Breast epithelium (tissue), 3 donors: ENCODE data around the gene EMILIN2.

Experiments used
- CTCF ChIP-seq, 3 donors: fragments of 450-650 bp; IDR thresholded peaks; one replicate each; pipeline ENCODE4 v1.5.1; 2016 to 2017; ENCODE audit warnings: antibody characterized with exemption in 3 of 3, mild to moderate bottlenecking in 3 of 3, moderate library complexity in 3 of 3
- POLR2A ChIP-seq: fragments of 450-650 bp; IDR thresholded peaks from one replicate; pipeline ENCODE4 v1.6.1; 2016; ENCODE audit warnings: antibody characterized with exemption, mild to moderate bottlenecking, moderate library complexity
- POLR2AphosphoS5 ChIP-seq, 3 donors: sonication (generic); formaldehyde crosslinking; IDR thresholded peaks; one replicate each; pipeline ENCODE4 v1.6.1; 2017; ENCODE audit warnings: antibody characterized with exemption in 3 of 3

DNA sequence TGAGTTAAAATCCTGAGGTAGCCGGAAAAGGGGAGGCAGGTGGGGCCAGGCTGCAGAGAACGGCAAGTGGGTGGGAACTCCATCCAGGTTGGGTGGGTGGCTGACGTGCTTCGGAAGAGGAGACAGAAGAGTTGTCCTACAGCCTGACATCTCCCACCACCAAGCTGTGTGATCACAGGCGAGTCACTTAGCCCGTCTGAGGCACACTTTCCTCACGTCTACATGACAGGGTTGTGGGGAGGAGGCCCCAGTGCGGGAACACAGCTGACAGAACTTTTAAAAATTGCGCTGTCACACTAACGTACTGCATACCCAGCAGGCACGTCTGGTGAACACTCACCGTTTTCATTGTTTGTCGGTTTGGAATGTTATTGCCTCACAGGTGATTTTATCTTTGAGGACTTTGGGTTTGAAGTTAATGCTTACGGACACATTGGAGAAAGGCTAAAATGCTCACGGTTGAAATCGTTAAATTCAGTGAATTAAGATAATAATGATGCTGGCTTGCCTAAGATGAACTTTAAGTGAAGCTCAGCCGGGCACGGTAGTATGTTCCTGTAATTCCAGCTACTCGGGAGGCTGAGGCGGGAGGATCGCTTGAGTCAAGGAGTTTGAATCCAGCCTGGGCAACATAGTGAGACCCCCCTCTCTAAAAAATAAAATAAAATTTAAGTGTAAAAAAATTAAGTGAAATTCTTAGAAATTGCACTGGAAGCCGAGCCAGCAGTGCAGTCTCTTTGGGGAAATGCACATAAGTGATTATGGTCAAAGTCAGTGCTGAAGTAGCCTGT, 8.9 kb downstream of the EMILIN2 start:
- no peak for TF ChIP-seq CTCF (IDR thresholded peaks at IDR 0.05)
- TF ChIP-seq POLR2A = no peak
- TF ChIP-seq POLR2AphosphoS5 (IDR thresholded peaks at IDR 0.05) = no peak
